ENCODE data around the gene ANKRD13A. TPM values are rescaled to one million over a fixed set of nuclear protein-coding genes. Genes with fewer than 3 reads are reported as not detected.

Gene ANKRD13A
- total and polyA plus RNA-seq, 11 donors = 8.4 to 80.6 (median 24.4) TPM

- peaks cover 0 to 65% (median 28%) of the 10 kb centered on the region in 12 donors for H3K4me1 ChIP-seq
Observed at GRCh38 chr12:109995686-109996482, 3.3 kb upstream of the ANKRD13A start, which contains the start of gene GIT2. GIT2 (minus strand) TSS chr12:109996368; CDS start chr12:109996224, 144 bp downstream.

GRCh38 chr12:109996483-109996853, 2.8 kb upstream of the ANKRD13A start:
- intact Hi-C loops (cut with DNase I) = loop anchor here in 4 of 10 donors (5.0 kb wide), 3 partner anchors 34 to 51 kb away; partner anchors contain the start of gene C12orf76 (in 1 of the 4)
- DNase-seq = no peak
- 48 to 50% (median 49%) methylated on average over 2 of the region's 2 CpGs for WGBS, 4 donors
- H3K4me3 ChIP-seq = peak overlapping the region; percentile 82 to 100 (median 92)
- peaks cover 0 to 71% (median 30%) of the 10 kb centered on the region in 12 donors for H3K4me1 ChIP-seq
- TF ChIP-seq POLR2A (IDR thresholded peaks at IDR 0.05) (no peak), CTCF (IDR thresholded peaks at IDR 0.05) (no peak)
- no peaks in the 10 kb centered on the region for H3K9me3 ChIP-seq
- peak overlapping the region in 10 of 12 donors; percentile 85 to 99 (median 92) for H3K27ac ChIP-seq
- no peaks in the 10 kb centered on the region for H3K27me3 ChIP-seq
- H3K36me3 ChIP-seq = peaks cover 0 to 10% (median 3%) of the 10 kb centered on the region in 9 donors
- ATAC-seq = no peak

More at GRCh38 chr12:109995686-109996482, 3.3 kb upstream of the ANKRD13A start, which contains the start of gene GIT2:
- no peaks in the 10 kb centered on the region for H3K9me3 ChIP-seq
- DNase-seq = peak; percentile 94 to 98 (median 96)
- 0% methylated on average over 27 to 65 of the region's 65 CpGs for WGBS, 4 donors
- intact Hi-C loops (cut with DNase I) = loop anchor here in 4 of 10 donors (5.0 kb wide), 3 partner anchors 34 to 51 kb away; partner anchors contain the start of gene C12orf76 (in 1 of the 4)
- peak within 1 kb of the TSS; percentile 82 to 100 (median 92) for H3K4me3 ChIP-seq
- H3K27me3 ChIP-seq = no peaks in the 10 kb centered on the region
- peak within 1 kb of the TSS; percentile 80 to 99 (median 90) for H3K27ac ChIP-seq
- peak; percentile 86 to 92 (median 90) for ATAC-seq
- peak in 1 of 2 donors; percentile 89 for TF ChIP-seq POLR2A (IDR thresholded peaks at IDR 0.05)
- TF ChIP-seq CTCF (IDR thresholded peaks at IDR 0.05) = no peak
- peaks cover 0 to 16% (median 9%) of the 10 kb centered on the region in 9 donors for H3K36me3 ChIP-seq

- 91 to 95% (median 93%) methylated on average over 4 of the region's 4 CpGs for WGBS, 4 donors
- Histone ChIP-seq H3K4me3 (no peak overlapping the region), H3K9me3 (no peaks in the 10 kb centered on the region), H3K4me1 (peaks cover 0 to 75% (median 33%) of the 10 kb centered on the region in 12 donors), H3K27me3 (no peaks in the 10 kb centered on the region), H3K27ac (peak overlapping the region in 1 of 12 donors; percentile 16), H3K36me3 (peaks cover 0 to 4% (median 0%) of the 10 kb centered on the region in 9 donors)
- no peak for TF ChIP-seq CTCF (IDR thresholded peaks at IDR 0.05)
- no peak for TF ChIP-seq POLR2A (IDR thresholded peaks at IDR 0.05)
- DNase-seq (no peak), ATAC-seq (no peak)
- intact Hi-C loops (cut with DNase I) = loop anchor here in 4 of 10 donors (5.0 kb wide), 3 partner anchors 35 to 50 kb away; partner anchors contain the start of gene C12orf76 (in 1 of the 4)
Observed at GRCh38 chr12:109997393-109997792, 1.8 kb upstream of the ANKRD13A start.
